Ascending aorta (tissue), 2 donors: ENCODE data around the gene MMP12. TPM values are rescaled to one million over a fixed set of nuclear protein-coding genes. Genes with fewer than 3 reads are reported as not detected.

ENCODE experiments used
- DNase-seq, 2 donors: peaks; one replicate each; pipeline ENCODE4 v3.0.0-alpha.2; 2019; ENCODE audit warnings: low spot score in 2 of 2
- H3K27ac ChIP-seq, 2 donors: fragments of 200-600 bp; sonication (generic); one replicate each; pipeline ENCODE4 v1.5.1; 2016 to 2017; ENCODE audit warnings: mild to moderate bottlenecking in 1 of 2
- H3K27me3 ChIP-seq: fragments of 200-600 bp; sonication (generic); one replicate; pipeline ENCODE4 v1.5.1; 2017
- H3K36me3 ChIP-seq, 2 donors: fragments of 200-600 bp; sonication (generic); one replicate each; pipeline ENCODE4 v1.5.1; 2016
- H3K4me1 ChIP-seq, 2 donors: fragments of 200-600 bp; sonication (generic); one replicate each; pipeline ENCODE4 v1.5.1; 2016 to 2017; ENCODE audit warnings: mild to moderate bottlenecking in 1 of 2
- H3K4me3 ChIP-seq, 2 donors: fragments of 200-600 bp; sonication (generic); one replicate each; pipeline ENCODE4 v1.5.1; 2016 to 2017; ENCODE audit warnings: mild to moderate bottlenecking in 1 of 2
- H3K9me3 ChIP-seq, 2 donors: fragments of 200-600 bp; sonication (generic); one replicate each; pipeline ENCODE4 v1.5.1; 2016
- intact Hi-C: fragments of 100-400 bp; cut with DNase I; formaldehyde crosslinking; loops from one replicate; pipeline ENCODE4 v1.15.1; 2023
- total RNA-seq: library from RNA; depleted of rRNA; stranded (reverse); fragments of >200 nt; gene quantifications from one replicate; pipeline ENCODE4 v1.1.0, GENCODE V29; 2016
- TF ChIP-seq, protein P1 (sequence below), 3 experiments: fragments of 200-600 bp in 2 of 3; fragments of 450-650 bp in 1 of 3; sonication (generic) in 2 of 3; IDR thresholded peaks; one replicate each; pipeline ENCODE4 v1.5.1; 2016 to 2019; ENCODE audit warnings: antibody characterized with exemption in 3 of 3, mild to moderate bottlenecking in 1 of 3, moderate library complexity in 1 of 3

MMP12 gene
- total RNA-seq, 1 donor from 2014 or later: not detected

DNA sequence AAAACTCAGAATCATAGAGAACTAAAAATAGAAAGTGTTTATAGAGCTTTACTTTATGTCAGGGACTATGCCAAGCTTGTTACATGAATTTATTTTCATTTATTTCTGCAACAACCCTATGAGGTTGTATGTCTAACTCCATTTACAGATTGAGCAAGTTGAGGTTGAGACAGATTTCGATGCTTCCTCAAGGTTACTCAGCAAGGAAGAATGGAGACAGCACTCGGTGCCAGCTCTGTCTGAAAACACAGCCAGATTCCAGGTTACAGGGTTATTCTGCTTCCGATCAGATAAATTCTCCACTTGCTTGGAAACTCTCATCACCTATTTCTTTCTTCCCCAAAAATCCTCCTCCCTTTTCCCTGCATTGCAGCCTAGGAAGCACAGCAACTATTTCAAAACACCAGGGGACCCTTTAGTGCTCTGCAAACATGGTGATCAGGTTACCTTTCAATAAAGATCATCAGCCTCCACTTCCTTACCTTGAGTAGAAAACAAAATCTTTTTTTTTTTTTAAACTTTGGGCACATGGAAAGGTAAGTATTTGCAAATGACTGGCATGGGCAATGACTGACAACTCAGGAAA is 38.4 kb downstream of the MMP12 start:
- Histone ChIP-seq H3K27me3 (no peaks in the 10 kb centered on the region), H3K9me3 (no peaks in the 10 kb centered on the region), H3K4me1 (no peaks in the 10 kb centered on the region), H3K36me3 (no peaks in the 10 kb centered on the region), H3K4me3 (no peak overlapping the region), H3K27ac (no peak overlapping the region)
- intact Hi-C loops: no loop called here
- TF ChIP-seq, protein P1, sequence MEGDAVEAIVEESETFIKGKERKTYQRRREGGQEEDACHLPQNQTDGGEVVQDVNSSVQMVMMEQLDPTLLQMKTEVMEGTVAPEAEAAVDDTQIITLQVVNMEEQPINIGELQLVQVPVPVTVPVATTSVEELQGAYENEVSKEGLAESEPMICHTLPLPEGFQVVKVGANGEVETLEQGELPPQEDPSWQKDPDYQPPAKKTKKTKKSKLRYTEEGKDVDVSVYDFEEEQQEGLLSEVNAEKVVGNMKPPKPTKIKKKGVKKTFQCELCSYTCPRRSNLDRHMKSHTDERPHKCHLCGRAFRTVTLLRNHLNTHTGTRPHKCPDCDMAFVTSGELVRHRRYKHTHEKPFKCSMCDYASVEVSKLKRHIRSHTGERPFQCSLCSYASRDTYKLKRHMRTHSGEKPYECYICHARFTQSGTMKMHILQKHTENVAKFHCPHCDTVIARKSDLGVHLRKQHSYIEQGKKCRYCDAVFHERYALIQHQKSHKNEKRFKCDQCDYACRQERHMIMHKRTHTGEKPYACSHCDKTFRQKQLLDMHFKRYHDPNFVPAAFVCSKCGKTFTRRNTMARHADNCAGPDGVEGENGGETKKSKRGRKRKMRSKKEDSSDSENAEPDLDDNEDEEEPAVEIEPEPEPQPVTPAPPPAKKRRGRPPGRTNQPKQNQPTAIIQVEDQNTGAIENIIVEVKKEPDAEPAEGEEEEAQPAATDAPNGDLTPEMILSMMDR (IDR thresholded peaks at IDR 0.05): no peak
- DNase-seq: no peak

DNA sequence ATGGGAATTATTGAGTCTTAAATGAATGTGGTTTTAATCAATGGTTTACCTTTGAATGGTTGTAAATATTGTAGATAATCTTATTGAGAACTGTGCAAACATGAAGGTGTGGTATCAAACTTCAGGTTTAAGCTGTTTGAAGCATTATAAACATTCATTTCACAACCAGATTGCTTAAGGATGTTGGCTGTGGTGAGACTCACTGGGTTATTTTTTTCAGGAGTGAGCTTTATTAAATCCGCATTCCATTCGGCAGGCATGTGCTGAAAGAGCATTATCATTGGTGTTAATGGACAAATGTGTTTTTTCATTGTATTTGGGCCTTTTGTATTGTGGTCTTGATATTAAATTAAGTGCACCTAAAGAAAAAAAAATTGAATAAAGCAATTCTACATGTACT is 41.1 kb downstream of the MMP12 start:
- intact Hi-C loops: no loop called here

DNA sequence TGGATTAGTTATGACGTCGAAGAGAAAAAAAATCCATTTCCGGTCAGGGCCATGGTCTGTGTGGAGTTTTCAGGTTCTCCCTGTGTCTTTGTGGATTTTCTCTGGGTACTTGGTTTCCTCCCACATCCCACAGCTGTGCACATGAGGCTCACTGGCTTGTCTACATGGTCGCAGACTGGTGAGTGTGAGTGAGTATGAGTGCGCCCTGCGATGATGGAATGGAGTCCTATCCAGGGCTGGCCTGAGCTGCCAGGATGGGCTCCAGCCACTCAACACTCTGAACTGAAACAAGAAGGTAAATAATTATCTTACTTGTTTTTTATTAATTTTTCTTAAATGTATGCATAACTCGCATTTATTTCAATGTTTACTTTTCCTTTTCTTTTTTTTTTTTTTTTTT is 42.2 kb downstream of the MMP12 start:
- Histone ChIP-seq H3K4me1 (no peaks in the 10 kb centered on the region), H3K27me3 (no peaks in the 10 kb centered on the region), H3K4me3 (no peak overlapping the region), H3K9me3 (no peaks in the 10 kb centered on the region), H3K36me3 (no peaks in the 10 kb centered on the region), H3K27ac (no peak overlapping the region)
- intact Hi-C loops: no loop called here
- no peak for DNase-seq
- TF ChIP-seq, protein P1 (IDR thresholded peaks at IDR 0.05): no peak

More for the DNA sequence above, 41.1 kb downstream of the MMP12 start:
- H3K36me3 ChIP-seq: no peaks in the 10 kb centered on the region
- no peak overlapping the region for H3K27ac ChIP-seq
- TF ChIP-seq, protein P1 (IDR thresholded peaks at IDR 0.05): no peak
- no peaks in the 10 kb centered on the region for H3K4me1 ChIP-seq
- DNase-seq: no peak
- H3K27me3 ChIP-seq: no peaks in the 10 kb centered on the region
- no peaks in the 10 kb centered on the region for H3K9me3 ChIP-seq
- no peak overlapping the region for H3K4me3 ChIP-seq

DNA sequence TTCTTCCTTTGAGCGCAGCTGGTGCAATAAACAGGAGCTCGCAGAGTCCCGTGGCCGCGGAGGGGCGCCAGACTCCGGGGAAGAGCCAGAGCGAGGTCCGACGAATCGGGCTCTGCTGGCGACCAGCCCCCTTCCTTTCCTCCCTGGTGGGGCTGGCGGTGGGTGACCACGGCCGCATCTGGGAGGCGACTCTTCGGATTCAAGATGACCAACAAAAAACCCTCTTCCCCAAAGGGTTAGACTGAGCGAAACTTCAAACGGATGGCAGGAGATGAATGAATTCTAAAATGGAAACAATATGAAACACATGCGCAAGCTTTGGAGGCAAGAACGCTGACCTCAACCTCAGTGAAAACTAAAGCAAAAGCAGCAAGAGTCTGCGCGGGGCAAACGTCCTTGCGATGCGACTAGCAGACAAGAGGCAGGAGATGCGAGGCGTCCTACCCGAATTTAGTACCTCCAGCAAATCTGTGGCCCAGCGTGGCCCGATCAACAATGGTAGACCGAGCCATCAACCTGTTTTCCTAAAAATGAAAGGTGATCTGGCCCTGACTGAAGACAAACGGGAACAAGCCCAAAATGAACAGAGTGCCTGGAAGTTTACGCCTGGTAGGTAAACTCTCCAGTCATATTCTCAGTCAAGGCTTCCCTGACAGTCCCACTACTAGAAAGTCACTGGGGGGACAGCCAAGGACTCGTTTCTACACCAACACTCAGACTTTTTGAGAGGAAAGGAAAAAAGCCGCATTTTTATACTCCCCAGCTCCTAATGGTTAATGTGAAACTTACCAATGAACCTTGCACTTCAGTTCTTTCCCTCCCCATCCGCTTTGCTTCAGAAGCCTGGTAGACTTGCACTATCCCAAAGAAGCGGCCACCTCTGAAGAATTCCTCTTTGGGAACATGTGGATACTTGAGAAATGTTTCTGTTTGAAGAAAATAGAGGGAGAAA is 43.0 kb downstream of the MMP12 start:
- H3K4me3 ChIP-seq: peak overlapping the region; percentile 16 to 19
- H3K27ac ChIP-seq: no peak overlapping the region
- H3K27me3 ChIP-seq: no peaks in the 10 kb centered on the region
- H3K4me1 ChIP-seq: no peaks in the 10 kb centered on the region
- intact Hi-C loops: loop anchor here (2.0 kb wide), 1 partner anchor 111 kb away; no protein-coding TSS in a partner anchor
- no peaks in the 10 kb centered on the region for H3K9me3 ChIP-seq
- H3K36me3 ChIP-seq: no peaks in the 10 kb centered on the region
- TF ChIP-seq, protein P1 (IDR thresholded peaks at IDR 0.05): peak in 1 of 3 experiments; percentile 40
- DNase-seq: no peak

DNA sequence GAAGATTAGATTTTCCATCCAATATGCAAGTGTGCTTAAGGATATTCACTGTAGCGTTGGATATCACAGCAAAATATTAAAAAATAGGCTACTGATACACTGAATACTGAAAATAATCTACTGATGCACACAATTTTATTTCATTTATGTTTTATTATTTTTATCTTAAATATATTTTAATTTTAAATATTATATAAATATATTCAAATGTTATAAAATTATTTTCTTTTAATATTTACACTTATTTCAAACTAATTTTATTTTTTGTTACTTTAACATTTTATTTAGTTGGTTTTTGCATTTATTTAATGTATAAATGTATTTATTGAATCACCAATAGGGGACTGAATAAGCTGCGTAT is 43.7 kb downstream of the MMP12 start:
- Histone ChIP-seq H3K27me3 (no peaks in the 10 kb centered on the region), H3K4me1 (no peaks in the 10 kb centered on the region), H3K9me3 (no peaks in the 10 kb centered on the region), H3K4me3 (no peak overlapping the region), H3K27ac (no peak overlapping the region), H3K36me3 (no peaks in the 10 kb centered on the region)
- intact Hi-C loops: loop anchor here (2.0 kb wide), 1 partner anchor 112 kb away; no protein-coding TSS in a partner anchor
- TF ChIP-seq, protein P1 (IDR thresholded peaks at IDR 0.05): no peak
- DNase-seq: no peak
